Measurements from ENCODE around the gene RILPL2. TPM values are rescaled to one million over a fixed set of nuclear protein-coding genes. Genes with fewer than 3 reads are reported as not detected.

The RILPL2 gene
- total and polyA plus RNA-seq, 2 of the 13 experiments (the other 11 are each of a cell fraction or from before 2014, with no cell fraction given): 2.7 to 8.1 TPM

GRCh38 chr12:123389560-123390351 lies 46.7 kb downstream of the RILPL2 start (continued):
- TF ChIP-seq ZNF691 (CRISPR knock-in tag; IDR thresholded peaks at IDR 0.05; ENCODE audit: borderline replicate concordance, low read depth): no peak; the same call in 1 of the 2 replicates
- no peak for TF ChIP-seq ZBTB4 (CRISPR knock-in tag; IDR thresholded peaks at IDR 0.05; ENCODE audit: borderline replicate concordance)
- no peak for TF ChIP-seq CENPT (CRISPR knock-in tag; IDR thresholded peaks at IDR 0.05; ENCODE audit: low read depth)
- TF ChIP-seq SALL1 (CRISPR knock-in tag; IDR thresholded peaks at IDR 0.05): no peak; the same call in 1 of the 2 replicates
- TF ChIP-seq ZNF225 (CRISPR knock-in tag; IDR thresholded peaks at IDR 0.05): no peak
- TF ChIP-seq ZBTB44 (CRISPR knock-in tag; IDR thresholded peaks at IDR 0.05): no peak
- TF ChIP-seq RFX5 (IDR thresholded peaks at IDR 0.05; ENCODE audit: low read depth, low read length): no peak
- no peak for TF ChIP-seq CCAR2 (optimal IDR thresholded peaks at IDR 0.05; ENCODE audit: low read depth, low read length)
- TF ChIP-seq CEBPZ (IDR thresholded peaks at IDR 0.05; ENCODE audit: low read length): no peak
- no peak for TF ChIP-seq ZNF816 (CRISPR knock-in tag; IDR thresholded peaks at IDR 0.05; ENCODE audit: borderline replicate concordance)
- TF ChIP-seq ZNF652 (CRISPR knock-in tag; IDR thresholded peaks at IDR 0.05; ENCODE audit: borderline replicate concordance, low read depth): no peak
- TF ChIP-seq ZNF121 (CRISPR knock-in tag; IDR thresholded peaks at IDR 0.05): no peak
- TF ChIP-seq MXD4 (CRISPR knock-in tag; IDR thresholded peaks at IDR 0.05): no peak
- no peak; the same call in 1 of the 2 replicates for TF ChIP-seq CBFB (CRISPR knock-in tag; IDR thresholded peaks at IDR 0.05)
- no peak; the same call in 1 of the 2 replicates for TF ChIP-seq ZNF772 (CRISPR knock-in tag; IDR thresholded peaks at IDR 0.05)
- TF ChIP-seq U2AF2 (IDR thresholded peaks at IDR 0.05; ENCODE audit: low read depth, low read length): no peak
- TF ChIP-seq FOXK1 (CRISPR knock-in tag; IDR thresholded peaks at IDR 0.05; ENCODE audit: borderline replicate concordance, low read depth): no peak
- no peak for TF ChIP-seq ZNF12 (CRISPR knock-in tag; IDR thresholded peaks at IDR 0.05)
- no peak for TF ChIP-seq ELF4 (CRISPR knock-in tag; IDR thresholded peaks at IDR 0.05; ENCODE audit: borderline replicate concordance)
- TF ChIP-seq BCL6 (CRISPR knock-in tag; IDR thresholded peaks at IDR 0.05): no peak

All from HepG2 (cell line).